Measurements from ENCODE around the gene FOXR1.
A peak's percentile ranks its signal among the peaks of the same experiment; 100 is the strongest.

Gene FOXR1

GRCh38 chr11:119025099-119025473, 53.5 kb downstream of the FOXR1 start:
- DNase-seq (ENCODE audit: insufficient read length, low spot score) = no peak
- no peak for FAIRE-seq

GRCh38 chr11:119025541-119025940, 54.0 kb downstream of the FOXR1 start:
- no peak for FAIRE-seq
- DNase-seq (ENCODE audit: insufficient read length, low spot score) = no peak

DNA sequence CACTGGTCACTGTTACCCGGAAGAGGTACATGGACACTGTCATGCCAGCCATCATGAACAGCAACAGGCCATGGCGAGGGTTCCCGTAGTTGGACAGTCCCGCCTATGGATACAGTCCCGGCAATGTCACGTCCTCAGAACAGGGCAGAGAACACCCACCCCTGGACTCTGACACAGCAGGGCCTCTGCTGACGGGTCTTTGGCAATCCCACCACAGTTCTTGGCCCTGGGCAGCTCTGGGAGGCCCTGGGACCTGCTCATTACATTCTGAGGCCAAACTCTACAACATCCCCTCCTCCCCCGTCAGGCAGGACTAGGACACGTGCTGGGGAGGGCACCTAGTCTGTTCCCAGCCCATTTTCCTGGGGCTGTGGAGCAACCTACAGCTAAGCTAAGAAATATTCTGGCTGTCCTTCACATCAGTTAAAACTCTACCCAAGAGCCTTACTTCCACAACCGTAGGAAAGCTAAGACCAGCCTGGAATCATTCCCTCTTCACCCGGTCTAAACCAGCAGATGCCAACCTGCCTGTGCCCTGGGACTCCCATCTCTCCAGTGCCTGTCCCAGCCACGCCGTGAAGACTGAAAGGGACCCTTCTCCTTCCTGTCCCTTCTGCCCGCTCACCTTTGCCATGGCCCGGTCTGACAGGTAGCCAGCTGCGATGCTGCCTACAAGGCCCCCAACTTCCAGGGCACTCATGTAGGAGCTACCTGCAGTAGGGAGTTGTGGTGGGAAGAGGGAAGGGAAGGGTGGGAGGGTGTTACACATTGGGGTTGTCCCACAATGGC, 54.6 kb downstream of the FOXR1 start:
- FAIRE-seq (no peak), DNase-seq (ENCODE audit: insufficient read length, low spot score) (no peak)

DNA sequence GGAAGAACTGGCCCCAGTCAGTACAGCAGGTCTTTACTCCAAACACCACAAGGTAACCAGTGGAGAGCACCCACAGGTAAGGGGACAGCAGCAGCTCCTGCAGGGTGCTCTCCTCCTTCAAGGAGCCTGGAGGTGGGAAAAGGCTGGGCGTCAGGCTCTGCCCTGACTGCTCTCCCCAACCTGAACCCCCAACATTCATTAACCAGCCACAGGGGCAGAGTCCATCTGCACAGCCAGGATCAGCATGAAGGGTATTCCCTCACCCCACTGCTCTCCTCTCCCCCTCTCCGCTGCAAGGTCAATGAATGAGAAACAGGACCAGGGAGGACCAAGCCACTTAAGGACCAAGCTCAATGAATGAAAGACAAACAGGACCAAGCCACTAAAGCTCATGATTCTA, 55.4 kb downstream of the FOXR1 start:
- FAIRE-seq (no peak), DNase-seq (ENCODE audit: insufficient read length, low spot score) (no peak)

DNA sequence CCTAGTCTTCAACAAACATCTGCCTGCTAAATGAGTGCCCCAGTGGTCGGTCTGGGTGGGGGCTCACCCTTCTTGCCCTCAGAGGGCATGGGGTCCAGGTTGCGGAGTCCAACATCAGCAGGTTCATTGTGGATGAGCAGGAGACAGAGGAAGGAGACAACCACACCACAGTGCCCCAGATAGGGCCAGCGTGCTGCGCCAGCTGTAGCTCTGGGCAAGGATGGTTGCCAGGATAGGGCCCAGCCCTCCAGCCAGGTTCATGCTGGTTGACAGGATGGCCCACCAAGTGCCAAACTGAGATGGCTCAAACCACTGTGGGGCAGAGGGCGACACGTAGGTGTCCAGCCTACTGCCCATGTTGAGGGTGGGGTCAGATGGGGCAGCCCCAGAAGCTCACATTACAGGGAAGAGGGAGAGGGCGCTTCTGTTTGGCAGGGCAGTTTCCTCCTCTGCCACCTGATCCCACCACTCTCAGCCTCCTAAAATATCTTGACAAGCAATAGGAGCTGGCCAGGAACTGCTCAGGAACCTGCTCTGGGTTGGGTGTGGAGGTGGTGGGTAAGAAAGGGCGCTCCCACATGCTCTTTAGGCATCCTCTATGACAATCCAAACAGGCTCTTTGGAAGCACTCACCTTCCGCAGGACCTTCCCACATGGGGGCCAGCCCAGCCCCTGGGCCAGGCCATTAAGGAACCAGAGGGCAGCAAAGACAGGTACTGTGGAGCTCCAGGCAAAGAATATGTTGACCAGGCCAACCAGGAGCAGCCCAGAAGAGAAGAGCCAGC, 56.2 kb downstream of the FOXR1 start:
- no peak for DNase-seq (ENCODE audit: insufficient read length, low spot score)
- FAIRE-seq = no peak

GRCh38 chr11:119028346-119029068, 56.9 kb downstream of the FOXR1 start:
- FAIRE-seq (no peak), DNase-seq (ENCODE audit: insufficient read length, low spot score) (no peak)

DNA sequence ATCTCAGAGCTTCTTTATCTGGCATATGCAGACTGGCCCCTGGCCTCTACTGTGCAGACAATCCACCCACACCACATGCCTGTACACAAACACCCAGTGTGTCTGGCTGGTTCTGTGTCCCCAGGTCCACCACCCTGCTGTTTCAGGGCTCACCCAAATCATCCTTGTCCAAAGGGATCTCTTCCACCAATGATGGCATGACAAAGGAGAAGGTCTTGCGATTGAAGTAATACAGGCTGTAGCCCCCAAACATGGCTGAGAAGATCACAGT, 57.4 kb downstream of the FOXR1 start:
- no peak for DNase-seq (ENCODE audit: insufficient read length, low spot score)
- FAIRE-seq = no peak

GRCh38 chr11:119029340-119030028, 57.9 kb downstream of the FOXR1 start:
- DNase-seq (ENCODE audit: insufficient read length, low spot score) = no peak
- no peak for FAIRE-seq

- FAIRE-seq (no peak), DNase-seq (ENCODE audit: insufficient read length, low spot score) (no peak)
Measured at GRCh38 chr11:119030029-119030328, 58.4 kb downstream of the FOXR1 start.

DNA sequence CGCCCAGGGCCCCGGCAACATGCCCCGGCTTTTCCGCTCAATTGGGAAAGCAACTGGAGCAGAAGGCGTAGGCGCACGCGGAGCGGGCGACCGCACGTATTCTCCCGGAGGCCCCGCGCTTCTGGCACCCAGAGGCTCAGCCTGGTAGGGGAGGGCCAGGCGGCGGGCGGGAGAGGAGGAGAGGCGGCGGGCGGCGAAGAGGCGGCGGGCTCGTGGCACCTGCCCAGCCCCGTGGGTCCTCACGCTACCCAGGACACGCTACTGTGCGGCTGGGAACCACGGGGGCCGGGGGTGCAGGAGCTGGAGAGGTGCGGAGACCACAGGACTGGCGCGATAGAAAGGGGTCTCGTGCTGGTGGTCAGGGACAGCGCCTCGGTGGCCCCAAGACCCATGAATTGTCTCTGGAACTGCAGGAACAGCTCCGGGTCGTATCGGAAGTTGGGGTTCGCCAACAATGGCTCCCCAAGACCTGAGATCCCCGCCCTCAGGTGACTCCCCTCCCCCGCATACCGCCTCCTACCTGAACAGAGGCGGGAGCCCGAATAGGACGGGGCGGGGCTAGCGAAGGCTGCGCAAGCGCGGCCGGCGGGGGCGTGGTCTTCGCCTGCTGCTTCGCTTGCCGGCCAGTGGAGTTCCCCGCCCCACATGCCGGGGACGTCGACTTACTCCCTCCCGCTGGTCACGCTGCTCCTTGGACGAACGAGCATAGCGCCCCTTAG, 58.9 kb downstream of the FOXR1 start, which contains the start of gene SLC37A4:
Gene SLC37A4, minus strand, starts transcription at position 549 of the 719 bp plus-strand sequence.
- DNase-seq (ENCODE audit: insufficient read length, low spot score) = peak; percentile 98
- peak; percentile 98 for FAIRE-seq

All from HTR-8/SVneo (cell line).